SK-N-SH (cell line): Measurements from ENCODE around the gene IRF2BP1. TPM values are rescaled to one million over a fixed set of nuclear protein-coding genes. Genes with fewer than 3 reads are reported as not detected.

ENCODE experiments used
- CTCF ChIA-PET: fragments of 300-600, 350-600 bp; formaldehyde crosslinking; extraction: SDS; loops from one replicate; lab custom pipeline; 2021; lab: Yijun Ruan, JAX
- POLR2A ChIA-PET: fragments of 350-600 bp; sonication (Branson Sonifier 250); formaldehyde crosslinking; extraction: SDS; loops from one replicate; lab custom pipeline; 2020; ENCODE audit warnings: antibody characterized with exemption, inconsistent platforms; lab: Yijun Ruan, JAX
- DNase-seq: peaks from one replicate; pipeline ENCODE4 v3.0.0; 2012
- H2AFZ ChIP-seq: fragments of 200-600 bp; sonication (generic); 2 replicates; pipeline ENCODE4 v1.8.1; 2016; ENCODE audit warnings: antibody characterized with exemption, mild to moderate bottlenecking, low read depth
- H3F3A ChIP-seq: fragments of 200-600 bp; sonication (generic); replicated peaks from 2 replicates; pipeline ENCODE3; 2016; ENCODE audit warnings: antibody characterized with exemption, mild to moderate bottlenecking; ENCODE audit not compliant: insufficient read depth
- H3K27ac ChIP-seq, 2 experiments: fragments of 200-500 bp in 1 of 2; fragments of 200-600 bp in 1 of 2; sonication (Bioruptor generic) in 1 of 2; sonication (generic), shearing (Covaris generic) in 1 of 2; 2 replicates each; pipeline versions ENCODE4 v1.5.1 to v1.6.1; 2014 to 2016; ENCODE audit warnings: low read depth in 2 of 2, inconsistent platforms in 1 of 2, low read length in 1 of 2, mild to moderate bottlenecking in 1 of 2, mixed read lengths in 1 of 2
- H3K27me3 ChIP-seq: fragments of 200-600 bp; sonication (generic), shearing (Covaris generic); 2 replicates; pipeline ENCODE4 v1.6.1; 2016; ENCODE audit warnings: mixed run types; ENCODE audit not compliant: insufficient read depth
- H3K36me3 ChIP-seq, 2 experiments: fragments of 200-500 bp in 1 of 2; fragments of 200-600 bp in 1 of 2; sonication (Bioruptor generic) in 1 of 2; sonication (generic) in 1 of 2; replicated peaks in 1 of 2; 2 replicates each; pipeline versions ENCODE3 to v1.5.1; 2014 to 2016; ENCODE audit warnings: low read length in 1 of 2, mild to moderate bottlenecking in 1 of 2; ENCODE audit not compliant: insufficient read depth in 2 of 2, control insufficient read depth in 1 of 2
- H3K4me1 ChIP-seq, 2 experiments: fragments of 200-500 bp in 1 of 2; fragments of 200-600 bp in 1 of 2; sonication (Bioruptor generic) in 1 of 2; sonication (generic), shearing (Covaris generic) in 1 of 2; 2 replicates each; pipeline versions ENCODE4 v1.5.1 to v1.6.1; 2014 to 2016; ENCODE audit warnings: low read depth in 1 of 2, low read length in 1 of 2, mixed run types in 1 of 2; ENCODE audit not compliant: insufficient read depth in 2 of 2, control insufficient read depth in 1 of 2
- H3K4me2 ChIP-seq: fragments of 200-600 bp; sonication (generic), shearing (Covaris generic); 2 replicates; pipeline ENCODE4 v1.6.1; 2017; ENCODE audit warnings: mixed run types
- H3K4me3 ChIP-seq, 2 experiments: fragments of 200-500 bp in 1 of 2; fragments of 200-600 bp in 1 of 2; sonication (Bioruptor generic) in 1 of 2; sonication (generic), shearing (Covaris generic) in 1 of 2; 2 replicates each; pipeline versions ENCODE4 v1.5.1 to v1.8.1; 2014 to 2016; ENCODE audit warnings: low read depth in 2 of 2, inconsistent platforms in 1 of 2, low read length in 1 of 2, mild to moderate bottlenecking in 1 of 2, mixed read lengths in 1 of 2, moderate library complexity in 1 of 2
- H3K79me2 ChIP-seq: fragments of 200-600 bp; sonication (generic); 2 replicates; pipeline ENCODE4 v1.8.1; 2017; ENCODE audit warnings: mild to moderate bottlenecking; ENCODE audit not compliant: insufficient read depth
- H3K9ac ChIP-seq: fragments of 200-600 bp; sonication (generic); 2 replicates; pipeline ENCODE4 v1.6.1; 2017; ENCODE audit warnings: mixed run types
- H3K9me2 ChIP-seq: fragments of 200-600 bp; sonication (generic); 2 replicates; pipeline ENCODE4 v1.6.1; 2017; ENCODE audit warnings: mixed run types
- H3K9me3 ChIP-seq: fragments of 200-600 bp; sonication (generic); 2 replicates; pipeline ENCODE4 v1.6.1; 2017; ENCODE audit warnings: mixed run types, mild to moderate bottlenecking, moderate library complexity
- H4K20me1 ChIP-seq: fragments of 200-600 bp; sonication (generic); 2 replicates; pipeline ENCODE4 v1.6.1; 2017; ENCODE audit warnings: mild to moderate bottlenecking, mixed run types; ENCODE audit not compliant: insufficient read depth
- EP300 ChIP-seq, 2 experiments: IDR thresholded peaks; 2 replicates each; pipeline versions ENCODE4 v1.4.0 to v1.6.1; 2012; ENCODE audit warnings: borderline replicate concordance in 1 of 2, low read depth in 1 of 2, low read length in 1 of 2
- EZH2phosphoT487 ChIP-seq: fragments of 200-600 bp; sonication (generic); IDR thresholded peaks from 2 replicates; pipeline ENCODE4 v1.6.1; 2017; ENCODE audit warnings: low read depth, mixed run types, mild to moderate bottlenecking, antibody characterized with exemption, moderate library complexity, borderline replicate concordance
- GABPA ChIP-seq: IDR thresholded peaks from 2 replicates; pipeline ENCODE4 v1.4.0; 2012; ENCODE audit warnings: low read depth, mild to moderate bottlenecking
- GATA2 ChIP-seq: sonication (generic); formaldehyde crosslinking; IDR thresholded peaks from 2 replicates; pipeline ENCODE4 v1.5.0; 2020; ENCODE audit warnings: mild to moderate bottlenecking, missing genetic modification reagents
- MXI1 ChIP-seq: IDR thresholded peaks from 2 replicates; pipeline ENCODE4 v1.6.1; 2012; ENCODE audit warnings: mild to moderate bottlenecking, low read depth, low read length, improper control_type of control experiment
- NFIC ChIP-seq: IDR thresholded peaks from 2 replicates; pipeline ENCODE4 v1.4.0; 2012; ENCODE audit warnings: borderline replicate concordance
- RCOR1 ChIP-seq: fragments of 150-350 bp; IDR thresholded peaks from 2 replicates; pipeline ENCODE4 v1.6.1; 2017; ENCODE audit warnings: antibody characterized with exemption, low read length
- RFX5 ChIP-seq: IDR thresholded peaks from 2 replicates; pipeline ENCODE4 v1.6.1; 2012; ENCODE audit warnings: mild to moderate bottlenecking, improper control_type of control experiment, low read length
- RXRA ChIP-seq: IDR thresholded peaks from 2 replicates; pipeline ENCODE4 v1.4.0; 2012; ENCODE audit warnings: low read depth, mild to moderate bottlenecking, borderline replicate concordance
- SMC3 ChIP-seq: IDR thresholded peaks from 2 replicates; pipeline ENCODE4 v1.6.1; 2012; ENCODE audit warnings: low read depth, low read length, improper control_type of control experiment
- TAF1 ChIP-seq: IDR thresholded peaks from 2 replicates; pipeline ENCODE4 v1.6.1; 2012; ENCODE audit warnings: low read depth, mild to moderate bottlenecking, low read length, moderate library complexity, borderline replicate concordance
- WGBS: methylation state at CpG from one replicate; pipeline ENCODE4 v1.1.6; 2017; ENCODE audit warnings: low lambda C conversion rate; 5-methylcytosine and 5-hydroxymethylcytosine counted together
- polyA plus RNA-seq, 3 experiments: library from polyadenylated mRNA; depleted of rRNA; stranded (reverse); fragments of >200 nt; gene quantifications; 2 replicates each; pipeline ENCODE4 v1.2.3, GENCODE V29; 2012
- TF ChIP-seq, protein P1 (sequence below): IDR thresholded peaks from 2 replicates; pipeline ENCODE4; 2012
- TF ChIP-seq, protein P2 (sequence below): IDR thresholded peaks from 2 replicates; pipeline ENCODE4 v1.4.0; 2012; ENCODE audit warnings: low read depth

IRF2BP1 gene
- polyA plus RNA-seq, 1 of the 3 experiments (the other 2 are of a cell fraction): 16.8 TPM

DNA sequence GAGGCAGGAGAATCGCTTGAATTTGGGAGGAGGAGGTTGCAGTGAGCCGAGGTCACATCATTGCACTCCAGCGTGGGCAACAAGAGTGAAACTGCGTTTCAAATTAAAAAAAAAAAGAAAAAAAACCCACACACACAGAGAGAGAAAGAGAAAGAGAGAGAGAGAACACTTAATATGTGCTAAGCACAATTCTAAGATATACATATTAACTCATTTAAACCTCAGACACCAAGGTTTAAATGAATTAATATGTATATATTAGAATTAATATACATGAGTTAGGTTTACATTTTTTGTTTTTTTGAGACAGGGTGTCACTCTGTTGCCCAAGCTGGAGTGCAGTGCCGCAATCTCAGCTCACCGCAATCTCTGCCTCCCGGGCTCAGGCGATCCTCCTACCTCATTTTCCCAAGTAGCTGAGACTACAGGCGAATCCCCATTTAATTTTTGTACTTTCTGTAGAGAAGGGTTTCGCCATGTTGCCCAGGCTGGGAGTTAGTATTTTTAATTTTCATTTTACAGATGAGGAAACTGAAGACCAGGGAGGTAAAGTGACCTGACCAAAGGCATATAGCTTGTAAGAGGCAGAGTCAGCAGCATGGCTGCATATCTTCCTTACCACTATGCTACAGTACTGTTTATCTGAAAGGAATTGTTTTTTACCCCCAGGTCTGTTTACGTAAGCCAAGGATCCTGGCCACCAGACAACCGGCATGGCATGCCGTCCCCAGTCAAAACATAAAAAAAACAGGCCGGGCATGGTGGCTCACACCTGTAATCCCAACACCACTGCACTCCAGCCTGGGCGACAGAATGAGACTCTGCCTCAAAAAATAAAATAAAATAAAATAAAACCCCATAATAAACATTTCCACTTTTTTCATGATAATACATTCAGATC is 25.3 kb downstream of the IRF2BP1 start:
- H3K79me2 ChIP-seq: peaks cover 72% of the 10 kb centered on the region
- no peak overlapping the region for H3K9ac ChIP-seq
- H3K9me3 ChIP-seq: no peaks in the 10 kb centered on the region
- no peak overlapping the region for H2AFZ ChIP-seq
- H3K27me3 ChIP-seq: peaks cover 19% of the 10 kb centered on the region; the same call in 1 of the 2 replicates
- no peak for DNase-seq
- no peak overlapping the region for H3K27ac ChIP-seq
- WGBS: 93% methylated on average over 15 of the region's 15 CpGs
- H3K4me2 ChIP-seq: no peak overlapping the region; the same call in 1 of the 2 replicates
- peaks cover 0 to 6% of the 10 kb centered on the region in 2 experiments; a peak in 2 of 4 replicates for H3K4me1 ChIP-seq
- ChIA-PET POLR2A (no interaction called here), CTCF (interaction anchor here (1.2 to 1.6 kb wide), 4 partner anchors 22 to 183 kb away, joined by 3 to 5 read pairs (median 4); no protein-coding TSS in a partner anchor)
- H3K36me3 ChIP-seq: peaks cover 5 to 33% of the 10 kb centered on the region in 2 experiments
- H3K9me2 ChIP-seq: no peaks in the 10 kb centered on the region
- no peak overlapping the region for H3K4me3 ChIP-seq
- H3F3A ChIP-seq: peaks cover 14% of the 10 kb centered on the region
- H4K20me1 ChIP-seq: 0 out of 2 replicates have a peak, but pooled peaks cover 10% of the 10 kb centered on the region
- no peak for TF ChIP-seq TAF1
- TF ChIP-seq RCOR1: no peak
- TF ChIP-seq RFX5: no peak
- TF ChIP-seq, protein P1, sequence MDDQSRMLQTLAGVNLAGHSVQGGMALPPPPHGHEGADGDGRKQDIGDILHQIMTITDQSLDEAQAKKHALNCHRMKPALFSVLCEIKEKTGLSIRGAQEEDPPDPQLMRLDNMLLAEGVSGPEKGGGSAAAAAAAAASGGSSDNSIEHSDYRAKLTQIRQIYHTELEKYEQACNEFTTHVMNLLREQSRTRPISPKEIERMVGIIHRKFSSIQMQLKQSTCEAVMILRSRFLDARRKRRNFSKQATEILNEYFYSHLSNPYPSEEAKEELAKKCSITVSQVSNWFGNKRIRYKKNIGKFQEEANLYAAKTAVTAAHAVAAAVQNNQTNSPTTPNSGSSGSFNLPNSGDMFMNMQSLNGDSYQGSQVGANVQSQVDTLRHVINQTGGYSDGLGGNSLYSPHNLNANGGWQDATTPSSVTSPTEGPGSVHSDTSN: no peak
- TF ChIP-seq EP300 (IDR thresholded peaks at IDR 0.05; ENCODE audit: borderline replicate concordance in 1 of 2, low read depth in 1 of 2, low read length in 1 of 2): no peak

DNA sequence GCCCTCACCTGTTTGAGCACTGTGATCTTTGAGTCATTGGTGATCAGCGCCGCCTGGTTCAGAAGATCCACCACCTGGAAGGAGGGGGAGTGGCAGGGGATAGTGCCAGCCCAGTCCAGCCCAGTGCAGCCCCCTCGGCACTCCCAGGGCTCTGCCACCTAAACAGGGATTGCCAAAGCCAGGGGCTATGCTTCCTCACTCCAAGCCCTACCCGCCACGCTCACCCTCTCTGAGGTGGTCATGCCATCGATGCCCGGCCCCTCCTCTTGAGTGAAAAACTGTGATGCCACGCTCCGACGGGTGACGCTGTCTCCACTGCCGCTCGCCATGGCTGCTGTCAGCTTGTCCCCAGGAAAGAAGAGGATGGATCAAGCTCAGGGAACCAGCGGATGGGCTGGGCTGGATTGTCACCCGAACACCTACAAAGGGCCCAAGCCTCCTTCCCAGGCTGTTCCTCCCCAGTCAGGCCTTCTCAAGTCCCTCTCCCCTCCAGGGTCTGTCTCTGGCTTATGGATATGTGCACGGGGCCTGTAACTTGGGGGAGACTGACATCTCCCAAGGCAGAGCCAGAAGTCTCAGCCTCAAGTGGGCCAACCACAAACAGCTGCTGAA is 31.7 kb downstream of the IRF2BP1 start:
- TF ChIP-seq MXI1: no peak
- TF ChIP-seq TAF1: no peak
- TF ChIP-seq RCOR1: no peak
- no peak for TF ChIP-seq GABPA
- TF ChIP-seq RXRA: no peak
- TF ChIP-seq RFX5: no peak
- no peak for TF ChIP-seq GATA2 (CRISPR knock-in tag)
- TF ChIP-seq NFIC: no peak
- TF ChIP-seq, protein P2, sequence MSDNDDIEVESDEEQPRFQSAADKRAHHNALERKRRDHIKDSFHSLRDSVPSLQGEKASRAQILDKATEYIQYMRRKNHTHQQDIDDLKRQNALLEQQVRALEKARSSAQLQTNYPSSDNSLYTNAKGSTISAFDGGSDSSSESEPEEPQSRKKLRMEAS: no peak
- TF ChIP-seq EZH2phosphoT487: no peak
- no peak for TF ChIP-seq SMC3
- TF ChIP-seq, all 33 proteins: peak for 0
- DNase-seq: no peak
- Histone ChIP-seq H3K27me3 (no peaks in the 10 kb centered on the region), H4K20me1 (0 out of 2 replicates have a peak, but pooled peaks cover 16% of the 10 kb centered on the region), H3K9ac (no peak overlapping the region), H3F3A (no peaks in the 10 kb centered on the region), H3K79me2 (peaks cover 47% of the 10 kb centered on the region), H3K9me2 (no peaks in the 10 kb centered on the region), H3K36me3 (peaks cover 45 to 46% of the 10 kb centered on the region in 2 experiments), H3K4me2 (no peak overlapping the region), H2AFZ (no peak overlapping the region), H3K27ac (no peak overlapping the region), H3K9me3 (no peaks in the 10 kb centered on the region), H3K4me3 (no peak overlapping the region), H3K4me1 (no peaks in the 10 kb centered on the region)
- ChIA-PET CTCF (interaction anchor here (0.7 to 2.1 kb wide), 3 partner anchors 10 to 38 kb away, joined by 4 to 8 read pairs (median 7); partner anchors contain the start of gene FOXA3), POLR2A (no interaction called here)
- 89% methylated on average over 9 of the region's 16 CpGs for WGBS
